HG03175 (cell line): ENCODE measurements around the gene GNA12.
"Not testable (repeated sequence)": the region's sequence is repeated elsewhere in the genome, so short reads cannot be mapped to it uniquely, and the experiment has no call there.

Experiments
- ATAC-seq: cut with Tn5 transposase; IDR thresholded peaks from one replicate; pipeline ENCODE4 v1.9.1; 2021; ENCODE audit warnings: mild to moderate bottlenecking, moderate library complexity; ENCODE audit not compliant: unreplicated experiment

Gene GNA12

GRCh38 chr7:2732388-2732787 is 111.7 kb downstream of the GNA12 start:
- ATAC-seq: no peak

- no peak for ATAC-seq
These were observed 113.0 kb downstream of the GNA12 start for GRCh38 chr7:2730846-2731770.

- no peak for ATAC-seq
These were observed 114.0 kb downstream of the GNA12 start for GRCh38 chr7:2729893-2730716.

GRCh38 chr7:2729031-2729892 is 114.8 kb downstream of the GNA12 start:
- no peak for ATAC-seq

GRCh38 chr7:2728316-2729030 is 115.6 kb downstream of the GNA12 start:
- no peak for ATAC-seq

- not testable (repeated sequence) for ATAC-seq
These were observed 116.9 kb downstream of the GNA12 start for GRCh38 chr7:2727206-2727605.

GRCh38 chr7:2726316-2727018 is 117.6 kb downstream of the GNA12 start:
- no peak for ATAC-seq

- no peak for ATAC-seq
These were observed 118.7 kb downstream of the GNA12 start for GRCh38 chr7:2725178-2726105.

GRCh38 chr7:2724453-2725177 is 119.5 kb downstream of the GNA12 start:
- no peak for ATAC-seq

GRCh38 chr7:2724036-2724435 is 120.1 kb downstream of the GNA12 start:
- not testable (repeated sequence) for ATAC-seq

GRCh38 chr7:2723138-2723850 is 120.8 kb downstream of the GNA12 start:
- no peak for ATAC-seq

GRCh38 chr7:2722591-2722990 is 121.5 kb downstream of the GNA12 start:
- ATAC-seq: no peak

GRCh38 chr7:2721842-2722241 is 122.3 kb downstream of the GNA12 start:
- no peak for ATAC-seq

- no peak for ATAC-seq
These were observed 124.1 kb downstream of the GNA12 start for GRCh38 chr7:2720024-2720423.

- ATAC-seq: no peak
These were observed 125.1 kb downstream of the GNA12 start for GRCh38 chr7:2719007-2719406.

- ATAC-seq: no peak
These were observed 125.7 kb downstream of the GNA12 start for GRCh38 chr7:2718296-2718965.
